Thyroid gland (tissue), 4 donors: ENCODE measurements around the gene BANF2.

Experiments
- CTCF ChIP-seq, 6 experiments: fragments of 200-600 bp in 3 of 6; fragments of 450-650 bp in 3 of 6; sonication (generic) in 3 of 6; IDR thresholded peaks; one replicate each; pipeline ENCODE4 v1.5.1; 2016 to 2019; ENCODE audit warnings: antibody characterized with exemption in 6 of 6, mild to moderate bottlenecking in 2 of 6, inconsistent platforms in 1 of 6, moderate library complexity in 1 of 6
- POLR2A ChIP-seq, 2 donors: fragments of 450-650 bp; IDR thresholded peaks; one replicate each; pipeline ENCODE4 v1.6.1; 2017; ENCODE audit warnings: antibody characterized with exemption in 2 of 2, mild to moderate bottlenecking in 2 of 2, moderate library complexity in 1 of 2

GRCh38 chr20:17657898-17658647 is 41.7 kb upstream of the BANF2 start:
- TF ChIP-seq CTCF (IDR thresholded peaks at IDR 0.05) (no peak), POLR2A (IDR thresholded peaks at IDR 0.05) (no peak)
